K562 (cell line): Measurements from ENCODE around the gene SLC2A4. TPM values are rescaled to one million over a fixed set of nuclear protein-coding genes. Genes with fewer than 3 reads are reported as not detected.

Experiments
- DMBX1 ChIP-seq: fragments of 250-450 bp; sonication (Bioruptor Pico); IDR thresholded peaks from 2 replicates; pipeline ENCODE4 v1.8.0; 2022; ENCODE audit warnings: inconsistent platforms, mild to moderate bottlenecking, moderate library complexity, borderline replicate concordance
- GABPB2 ChIP-seq: fragments of 250-450 bp; sonication (Bioruptor Pico); conservative IDR thresholded peaks from 2 replicates; pipeline ENCODE4 v1.5.1; 2021; ENCODE audit warnings: mild to moderate bottlenecking
- HDGF ChIP-seq: fragments of 450-650 bp; IDR thresholded peaks from 2 replicates; pipeline ENCODE4 v1.6.1; 2016
- JUN ChIP-seq, 2 experiments: sonication (generic) in 1 of 2; formaldehyde crosslinking in 1 of 2; IDR thresholded peaks; 2 replicates each; pipeline versions ENCODE4 v1.6.1 to v1.8.0; 2012 to 2022; ENCODE audit warnings: borderline replicate concordance in 2 of 2, mild to moderate bottlenecking in 2 of 2, improper control_type of control experiment in 1 of 2, low read depth in 1 of 2, low read length in 1 of 2, missing genetic modification reagents in 1 of 2
- KDM4B ChIP-seq, 2 experiments: fragments of 450-650 bp in 1 of 2; sonication (generic) in 1 of 2; IDR thresholded peaks; 2 replicates each; pipeline ENCODE4 v1.6.1; 2016 to 2017; ENCODE audit warnings: borderline replicate concordance in 2 of 2, antibody characterized with exemption in 1 of 2, low read depth in 1 of 2, mild to moderate bottlenecking in 1 of 2
- NR4A1 ChIP-seq, 2 experiments: fragments of 250-450 bp in 1 of 2; fragments of 450-650 bp in 1 of 2; sonication (Bioruptor Pico) in 1 of 2; IDR thresholded peaks; 2 replicates each; pipeline versions ENCODE4 v1.4.0 to v1.6.1; 2016 to 2020; ENCODE audit warnings: mild to moderate bottlenecking in 2 of 2, missing compliant biosample characterization in 1 of 2, missing genetic modification characterization in 1 of 2, moderate library complexity in 1 of 2
- SAP30 ChIP-seq: fragments of 200-600 bp; sonication (generic); IDR thresholded peaks from 2 replicates; pipeline ENCODE4 v1.6.1; 2012; ENCODE audit warnings: borderline replicate concordance, low read depth, mild to moderate bottlenecking, moderate library complexity, low read length, control low read depth, inconsistent platforms; ENCODE audit not compliant: insufficient read depth, poor library complexity, severe bottlenecking
- SRSF9 ChIP-seq: fragments of 200-400 bp; formaldehyde crosslinking; IDR thresholded peaks from 2 replicates; pipeline ENCODE4 v1.6.1; 2017; ENCODE audit warnings: low read depth, low read length, borderline replicate concordance
- ZKSCAN8 ChIP-seq: fragments of 200-800 bp; sonication (Bioruptor generic); IDR thresholded peaks from 2 replicates; pipeline ENCODE4 v1.6.1; 2016; ENCODE audit warnings: missing genetic modification characterization, missing compliant biosample characterization
- polyA plus RNA-seq, 8 experiments: library from polyadenylated mRNA; depleted of rRNA in 4 of 8; stranded (reverse) in 5 of 8; unstranded in 3 of 8; fragments of >200 nt; fragmentation: Nextera tagmentation in 2 of 8; fragmentation: Illumina TruSeq in 1 of 8; extraction: Ambion mirVana in 2 of 8; extraction: Trizol in 1 of 8; gene quantifications; 2 replicates each; pipeline versions ENCODE4 v1.2.1 to v1.2.3, GENCODE V29; 2011 to 2014; ENCODE audit warnings: inconsistent platforms in 1 of 8, missing spikeins in 1 of 8
- total RNA-seq, 7 experiments: library from RNA; depleted of rRNA in 6 of 7; stranded (reverse); fragments of >200 nt in 6 of 7; fragmentation: Illumina TruSeq in 2 of 7; extraction: Trizol in 2 of 7; gene quantifications; 2 replicates each; pipeline versions ENCODE4 v1.2.1 to v1.2.3, GENCODE V29; 2011 to 2021; ENCODE audit warnings: low replicate concordance in 1 of 7
- TF ChIP-seq, protein P1 (sequence below): fragments of 250-450 bp; sonication (Bioruptor Pico); IDR thresholded peaks from 2 replicates; pipeline ENCODE4 v1.5.0; 2021

The SLC2A4 gene
- total and polyA plus RNA-seq, 9 of the 15 experiments (the other 6 are each of a cell fraction or from before 2014, with no cell fraction given) = 0.74 to 3.5 (median 1.6) TPM

DNA sequence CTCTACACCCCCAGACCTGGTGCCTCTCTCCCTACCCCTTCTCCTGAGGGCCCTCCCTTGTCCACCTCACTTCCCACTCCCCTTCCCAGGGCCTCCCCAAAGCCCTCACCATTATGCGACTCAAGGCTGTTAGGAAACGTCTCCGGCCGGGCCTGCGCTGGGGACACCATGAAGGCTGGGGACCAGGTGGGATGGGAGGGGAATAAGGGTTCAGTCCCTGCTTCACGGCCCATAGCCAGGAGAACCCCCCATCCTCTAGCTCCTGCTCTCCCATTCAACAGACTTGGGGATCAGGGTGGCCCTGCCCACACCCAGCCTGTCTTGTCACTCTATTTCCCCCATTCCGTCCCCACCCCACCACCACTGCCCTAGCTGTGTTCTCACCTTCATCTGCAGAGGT is 45.5 kb downstream of the SLC2A4 start (continued):
- TF ChIP-seq SAP30 = no peak
- TF ChIP-seq, protein P1, sequence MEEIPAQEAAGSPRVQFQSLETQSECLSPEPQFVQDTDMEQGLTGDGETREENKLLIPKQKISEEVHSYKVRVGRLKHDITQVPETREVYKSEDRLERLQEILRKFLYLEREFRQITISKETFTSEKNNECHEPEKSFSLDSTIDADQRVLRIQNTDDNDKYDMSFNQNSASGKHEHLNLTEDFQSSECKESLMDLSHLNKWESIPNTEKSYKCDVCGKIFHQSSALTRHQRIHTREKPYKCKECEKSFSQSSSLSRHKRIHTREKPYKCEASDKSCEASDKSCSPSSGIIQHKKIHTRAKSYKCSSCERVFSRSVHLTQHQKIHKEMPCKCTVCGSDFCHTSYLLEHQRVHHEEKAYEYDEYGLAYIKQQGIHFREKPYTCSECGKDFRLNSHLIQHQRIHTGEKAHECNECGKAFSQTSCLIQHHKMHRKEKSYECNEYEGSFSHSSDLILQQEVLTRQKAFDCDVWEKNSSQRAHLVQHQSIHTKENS (CRISPR knock-in tag) = no peak
- TF ChIP-seq JUN (IDR thresholded peaks at IDR 0.05; ENCODE audit: borderline replicate concordance, low read depth, low read length) = no peak
- no peak for TF ChIP-seq JUN (CRISPR knock-in tag; IDR thresholded peaks at IDR 0.05; ENCODE audit: borderline replicate concordance)
- TF ChIP-seq ZKSCAN8 (CRISPR knock-in tag) = no peak
- no peak for TF ChIP-seq SRSF9
- no peak for TF ChIP-seq DMBX1 (CRISPR knock-in tag)
- no peak for TF ChIP-seq GABPB2
- TF ChIP-seq HDGF = no peak
- TF ChIP-seq KDM4B (IDR thresholded peaks at IDR 0.05; ENCODE audit: borderline replicate concordance in 2 of 2, low read depth in 1 of 2) = no peak
- no peak for TF ChIP-seq NR4A1 (CRISPR knock-in tag; IDR thresholded peaks at IDR 0.05)
- no peak for TF ChIP-seq NR4A1 (tag; IDR thresholded peaks at IDR 0.05)
- TF ChIP-seq, all 486 proteins: peak for 0
